GM21528 (cell line): ENCODE results near the gene CREB3.

Experiments
- ATAC-seq: cut with Tn5 transposase; IDR thresholded peaks from one replicate; pipeline ENCODE4 v1.9.1; 2021; ENCODE audit warnings: mild to moderate bottlenecking, moderate library complexity; ENCODE audit not compliant: unreplicated experiment, low FRiP score

The CREB3 gene

GRCh38 chr9:35746583-35746982, 14.1 kb downstream of the CREB3 start:
- ATAC-seq = no peak

- ATAC-seq = no peak
Measured at GRCh38 chr9:35748242-35748857, 15.9 kb downstream of the CREB3 start.

GRCh38 chr9:35748858-35749514, 16.5 kb downstream of the CREB3 start, which contains the start of the genes GBA2 and RGP1:
TSS of gene GBA2 (minus strand) at chr9:35749228. CDS start at chr9:35748704, 524 bp downstream.
TSS of gene RGP1 (plus strand) at chr9:35749287. CDS start at chr9:35749756, 469 bp downstream.
- ATAC-seq = peak; percentile 77

DNA sequence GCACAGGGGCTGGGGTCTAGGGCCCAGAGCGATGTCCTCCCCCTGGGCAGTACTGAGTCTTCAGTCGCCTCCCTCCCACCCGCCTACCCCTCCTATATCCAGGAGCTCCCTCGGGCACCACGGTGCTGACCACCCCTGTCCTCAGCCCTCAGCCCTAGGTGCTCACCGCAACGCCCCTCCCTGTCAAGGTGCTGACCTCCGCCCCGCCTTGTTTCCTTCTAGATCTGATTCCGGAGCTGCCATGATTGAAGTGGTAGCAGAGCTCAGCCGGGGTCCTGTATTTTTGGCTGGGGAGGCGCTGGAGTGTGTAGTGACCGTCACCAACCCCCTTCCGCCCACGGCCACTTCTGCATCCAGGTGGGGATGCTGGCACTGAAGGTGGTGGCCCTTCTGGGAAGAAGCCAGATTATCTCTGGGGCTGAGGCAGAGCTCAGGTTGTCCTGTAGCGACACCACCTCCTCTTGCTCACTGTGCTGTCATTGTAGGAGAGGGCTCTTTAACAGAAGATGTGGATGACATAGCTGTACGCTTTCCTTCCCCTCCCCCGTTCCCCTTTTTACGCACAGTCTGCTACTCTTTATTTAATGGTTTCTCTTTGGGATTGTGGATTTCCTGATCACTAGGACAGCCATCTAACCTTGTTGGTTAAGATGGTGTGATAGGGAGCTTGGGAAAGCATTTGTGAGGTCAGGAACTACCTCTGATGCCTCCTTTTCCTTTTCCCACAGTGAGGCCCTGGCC, 17.2 kb downstream of the CREB3 start:
- peak; percentile 33 for ATAC-seq

DNA sequence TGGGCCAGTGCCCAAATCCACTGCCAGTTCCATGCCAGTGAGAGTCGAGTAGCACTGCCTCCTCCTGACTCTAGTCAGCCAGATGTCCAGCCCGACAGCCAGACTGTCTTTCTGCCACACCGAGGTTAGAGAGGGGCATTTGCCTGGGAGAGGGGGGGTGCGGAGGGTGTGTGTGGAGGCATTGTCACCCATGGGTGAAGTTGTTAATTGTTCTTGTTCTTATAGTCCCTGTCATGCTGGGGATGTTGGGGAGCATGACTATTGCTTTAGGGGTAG, 17.7 kb downstream of the CREB3 start:
- ATAC-seq = no peak

GRCh38 chr9:35753466-35753865, 21.0 kb downstream of the CREB3 start:
- ATAC-seq = no peak

- ATAC-seq = no peak
Measured at GRCh38 chr9:35754264-35754663, 21.8 kb downstream of the CREB3 start, which contains the start of gene MSMP. TSS of gene MSMP (minus strand) at chr9:35754276. CDS start at chr9:35754129, 147 bp downstream.

- no peak for ATAC-seq
Measured at GRCh38 chr9:35755071-35755470, 22.6 kb downstream of the CREB3 start.

- peak; percentile 64 for ATAC-seq
Measured at GRCh38 chr9:35756275-35757225, 24.1 kb downstream of the CREB3 start.

GRCh38 chr9:35757226-35757891, 24.9 kb downstream of the CREB3 start:
- peak; percentile 40 for ATAC-seq

- no peak for ATAC-seq
Measured at GRCh38 chr9:35757892-35758275, 25.4 kb downstream of the CREB3 start.

GRCh38 chr9:35758475-35759050, 26.1 kb downstream of the CREB3 start:
- no peak for ATAC-seq

DNA sequence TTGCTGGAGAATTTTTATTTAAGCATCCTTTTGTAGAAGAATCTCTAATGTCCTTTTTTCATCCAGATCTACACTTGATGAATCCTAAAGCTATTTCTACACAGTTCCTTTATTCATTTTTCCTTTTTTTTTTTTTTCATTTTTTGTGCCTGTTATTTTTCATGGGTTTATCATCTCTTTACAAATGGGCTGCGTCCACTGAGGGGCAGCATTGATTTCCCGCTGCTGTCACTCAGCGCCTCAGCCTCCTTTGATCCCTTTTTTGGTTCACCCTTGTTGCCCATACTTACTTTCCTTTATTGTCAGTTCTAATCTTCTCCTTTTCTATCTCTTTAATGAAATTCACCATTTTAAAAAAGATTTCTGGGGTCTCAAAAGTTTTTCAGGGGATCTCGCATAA, 27.3 kb downstream of the CREB3 start:
- no peak for ATAC-seq

- no peak for ATAC-seq
Measured at GRCh38 chr9:35760651-35761050, 28.2 kb downstream of the CREB3 start.

GRCh38 chr9:35763181-35763580, 30.7 kb downstream of the CREB3 start:
- ATAC-seq = no peak

DNA sequence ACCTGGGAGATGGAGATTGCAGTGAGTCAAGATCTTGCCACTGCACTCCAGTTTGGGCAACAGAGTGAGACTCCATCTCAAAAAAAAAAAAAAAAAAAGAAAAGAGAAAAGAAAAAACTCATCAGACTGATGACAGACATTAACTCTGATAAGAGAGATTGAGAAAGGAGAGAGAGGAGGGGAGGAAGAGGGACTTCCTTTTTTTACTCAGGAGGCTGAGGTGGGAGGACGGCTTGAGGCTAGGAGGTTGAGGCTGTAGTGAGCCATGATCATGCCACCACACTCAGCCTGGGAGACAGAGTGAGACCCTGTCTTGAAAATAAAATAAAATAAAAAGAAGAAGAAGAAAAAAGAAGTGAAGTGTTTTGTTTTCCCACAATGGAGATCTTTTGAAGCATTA, 31.3 kb downstream of the CREB3 start:
- no peak for ATAC-seq

GRCh38 chr9:35766997-35767396, 34.5 kb downstream of the CREB3 start:
- ATAC-seq = no peak

GRCh38 chr9:35767458-35767857, 35.0 kb downstream of the CREB3 start:
- ATAC-seq = no peak

DNA sequence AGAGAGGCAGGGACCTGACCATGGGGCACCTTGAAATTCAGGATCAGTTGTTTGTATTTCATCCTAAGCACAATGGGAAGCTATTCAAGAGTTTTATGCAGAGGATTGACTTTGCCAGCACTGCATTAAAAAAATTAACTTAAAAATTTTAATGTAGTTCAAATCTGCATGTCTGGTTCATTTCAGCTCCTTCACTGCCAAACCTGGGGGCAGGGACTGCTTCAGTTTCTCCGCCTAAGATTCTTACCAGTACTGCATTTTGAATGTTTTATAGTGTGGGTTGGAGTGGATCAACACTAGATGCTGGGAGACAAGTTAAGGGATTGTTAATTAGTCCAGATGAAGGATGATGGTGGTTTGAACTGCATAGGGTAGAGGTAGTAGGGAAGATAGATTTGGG, 37.3 kb downstream of the CREB3 start:
- no peak for ATAC-seq

DNA sequence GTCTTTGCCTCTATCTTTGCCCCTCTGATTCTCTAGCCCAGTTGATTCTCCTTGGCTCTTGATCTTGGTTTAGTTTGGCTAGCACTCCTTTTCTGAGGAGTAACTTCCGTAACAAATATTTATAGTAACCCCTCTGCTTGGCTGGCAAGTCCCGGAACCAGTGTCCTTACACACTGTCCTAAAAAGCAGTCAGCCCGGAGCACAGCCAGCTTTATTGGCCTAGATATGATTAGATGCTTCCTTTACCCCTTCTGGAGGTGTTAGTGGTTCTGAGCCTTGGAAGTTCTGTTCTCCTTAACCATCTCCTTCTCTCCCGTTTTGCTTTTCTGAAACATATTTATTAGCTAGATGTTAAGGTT, 38.6 kb downstream of the CREB3 start:
- no peak for ATAC-seq
